Suprapubic skin (tissue), 4 donors: Measurements from ENCODE around the gene TTC23.

ENCODE experiments used
- CTCF ChIP-seq, 2 donors: fragments of 200-600 bp in 1 of 2; fragments of 450-650 bp in 1 of 2; sonication (generic) in 1 of 2; IDR thresholded peaks; one replicate each; pipeline ENCODE4 v1.5.1; 2016 to 2019; ENCODE audit warnings: antibody characterized with exemption in 2 of 2, mild to moderate bottlenecking in 1 of 2, moderate library complexity in 1 of 2
- EP300 ChIP-seq: sonication (generic); formaldehyde crosslinking; IDR thresholded peaks from one replicate; pipeline ENCODE4 v1.6.1; 2017; ENCODE audit warnings: antibody characterized with exemption
- POLR2A ChIP-seq, 2 donors: fragments of 450-650 bp; IDR thresholded peaks; one replicate each; pipeline ENCODE4 v1.6.1; 2017; ENCODE audit warnings: antibody characterized with exemption in 2 of 2, mild to moderate bottlenecking in 2 of 2, moderate library complexity in 2 of 2
- POLR2AphosphoS5 ChIP-seq, 3 donors: sonication (generic); formaldehyde crosslinking; IDR thresholded peaks; one replicate each; pipeline ENCODE4 v1.6.1; 2017; ENCODE audit warnings: antibody characterized with exemption in 3 of 3

- no peak for TF ChIP-seq POLR2A (IDR thresholded peaks at IDR 0.05)
- no peak for TF ChIP-seq EP300
- no peak for TF ChIP-seq CTCF (IDR thresholded peaks at IDR 0.05)
- no peak for TF ChIP-seq POLR2AphosphoS5 (IDR thresholded peaks at IDR 0.05)
These were observed 24.4 kb upstream of the TTC23 start for GRCh38 chr15:99273801-99274200.
